Measurements from ENCODE around the gene RPL18.

- peak in 3 of 7 experiments; percentile 13 to 29 (median 17) for TF ChIP-seq CTCF (IDR thresholded peaks at IDR 0.05)
- no peak for TF ChIP-seq POLR2A (IDR thresholded peaks at IDR 0.05)
These were observed 10.1 kb downstream of the RPL18 start for GRCh38 chr19:48608798-48609263.

All from body of pancreas (tissue), 4 donors.